ENCODE results near the gene TRAF3IP1. TPM values are rescaled to one million over a fixed set of nuclear protein-coding genes. Genes with fewer than 3 reads are reported as not detected.

The TRAF3IP1 gene
- total and polyA plus RNA-seq, 4 donors, result 4.0 to 9.1 (median 4.6) TPM

GRCh38 chr2:238314576-238314975, 5.7 kb upstream of the TRAF3IP1 start:
- WGBS, result 93% methylated on average over 8 of the region's 8 CpGs
- no peaks in the 10 kb centered on the region for H3K36me3 ChIP-seq (ENCODE audit: control insufficient read depth in 4 of 4, insufficient read depth in 3 of 4, low read depth in 1 of 4, low read length in 3 of 4)
- no peak for DNase-seq (ENCODE audit: low spot score)

GRCh38 chr2:238315031-238315595, 5.2 kb upstream of the TRAF3IP1 start:
- no peaks in the 10 kb centered on the region for H3K27me3 ChIP-seq (ENCODE audit: control insufficient read depth in 4 of 4, insufficient read depth in 4 of 4, low read length in 3 of 4)
- no peak for DNase-seq (ENCODE audit: low spot score)
- no peak overlapping the region for H3K9ac ChIP-seq (ENCODE audit: low read depth in 1 of 2, low read length in 2 of 2)
- H3K4me3 ChIP-seq (ENCODE audit: low read depth in 1 of 3, low read length in 3 of 3), result no peak overlapping the region
- no peaks in the 10 kb centered on the region for H3K9me3 ChIP-seq (ENCODE audit: control insufficient read depth in 4 of 4, low read length in 3 of 4)
- H3K27ac ChIP-seq (ENCODE audit: low read depth in 1 of 2, low read length in 2 of 2), result no peak overlapping the region
- peaks cover 0 to 8% (median 4%) of the 10 kb centered on the region in 4 donors for H3K4me1 ChIP-seq (ENCODE audit: control insufficient read depth in 4 of 4, insufficient read depth in 4 of 4, low read length in 3 of 4)
- no peak for TF ChIP-seq MAX (IDR thresholded peaks at IDR 0.05)
- TF ChIP-seq JUND (IDR thresholded peaks at IDR 0.05), result no peak
- no peak for TF ChIP-seq FOXA1 (IDR thresholded peaks at IDR 0.05)
- TF ChIP-seq FOXA2 (IDR thresholded peaks at IDR 0.05), result no peak
- TF ChIP-seq CTCF (IDR thresholded peaks at IDR 0.05; ENCODE audit: low read depth, low read length, missing input control), result no peak
- H3K36me3 ChIP-seq (ENCODE audit: control insufficient read depth in 4 of 4, insufficient read depth in 3 of 4, low read depth in 1 of 4, low read length in 3 of 4), result no peaks in the 10 kb centered on the region
- WGBS, result 96% methylated on average over 13 of the region's 13 CpGs

More at GRCh38 chr2:238314576-238314975, 5.7 kb upstream of the TRAF3IP1 start:
- H3K9me3 ChIP-seq (ENCODE audit: control insufficient read depth in 4 of 4, low read length in 3 of 4), result no peaks in the 10 kb centered on the region
- peaks cover 0 to 4% (median under 1%) of the 10 kb centered on the region in 4 donors for H3K4me1 ChIP-seq (ENCODE audit: control insufficient read depth in 4 of 4, insufficient read depth in 4 of 4, low read length in 3 of 4)
- H3K4me3 ChIP-seq (ENCODE audit: low read depth in 1 of 3, low read length in 3 of 3), result no peak overlapping the region
- no peak overlapping the region for H3K9ac ChIP-seq (ENCODE audit: low read depth in 1 of 2, low read length in 2 of 2)
- H3K27ac ChIP-seq (ENCODE audit: low read depth in 1 of 2, low read length in 2 of 2), result no peak overlapping the region
- no peaks in the 10 kb centered on the region for H3K27me3 ChIP-seq (ENCODE audit: control insufficient read depth in 4 of 4, insufficient read depth in 4 of 4, low read length in 3 of 4)
- TF ChIP-seq EGR1 (IDR thresholded peaks at IDR 0.05; ENCODE audit: low read depth in 2 of 2) (no peak), MAX (IDR thresholded peaks at IDR 0.05) (no peak), HNF4A (conservative IDR thresholded peaks at IDR 0.05) (no peak), YY1 (IDR thresholded peaks at IDR 0.05) (no peak)

GRCh38 chr2:238320648-238321281, 447 bp downstream of the TRAF3IP1 start:
- Histone ChIP-seq H3K4me1 (ENCODE audit: control insufficient read depth in 4 of 4, insufficient read depth in 4 of 4, low read length in 3 of 4) (peaks cover 0 to 19% (median 12%) of the 10 kb centered on the region in 4 donors), H3K9me3 (ENCODE audit: control insufficient read depth in 4 of 4, low read length in 3 of 4) (no peaks in the 10 kb centered on the region), H3K36me3 (ENCODE audit: control insufficient read depth in 4 of 4, insufficient read depth in 3 of 4, low read depth in 1 of 4, low read length in 3 of 4) (no peaks in the 10 kb centered on the region), H3K27me3 (ENCODE audit: control insufficient read depth in 4 of 4, insufficient read depth in 4 of 4, low read length in 3 of 4) (no peaks in the 10 kb centered on the region), H3K27ac (ENCODE audit: low read depth in 1 of 2, low read length in 2 of 2) (no peak overlapping the region), H3K9ac (ENCODE audit: low read depth in 1 of 2, low read length in 2 of 2) (peak overlapping the region in 1 of 2 donors; percentile 81), H3K4me3 (ENCODE audit: low read depth in 1 of 3, low read length in 3 of 3) (peak overlapping the region; percentile 55 to 97 (median 75))
- no peak for DNase-seq (ENCODE audit: low spot score)
- 1% methylated on average over 65 of the region's 65 CpGs for WGBS
- TF ChIP-seq RXRA (IDR thresholded peaks at IDR 0.05) (no peak), JUND (IDR thresholded peaks at IDR 0.05) (no peak), MAX (IDR thresholded peaks at IDR 0.05) (no peak), RAD21 (IDR thresholded peaks at IDR 0.05) (no peak), GABPA (IDR thresholded peaks at IDR 0.05 in 1 of 2, conservative IDR thresholded peaks at IDR 0.05 in 1 of 2) (no peak), EGR1 (IDR thresholded peaks at IDR 0.05; ENCODE audit: low read depth in 2 of 2) (no peak), HNF4A (conservative IDR thresholded peaks at IDR 0.05) (no peak), YY1 (IDR thresholded peaks at IDR 0.05) (no peak)

Data from liver (tissue), 9 donors.